ENCODE measurements around the gene ADAMTSL4.

DNA sequence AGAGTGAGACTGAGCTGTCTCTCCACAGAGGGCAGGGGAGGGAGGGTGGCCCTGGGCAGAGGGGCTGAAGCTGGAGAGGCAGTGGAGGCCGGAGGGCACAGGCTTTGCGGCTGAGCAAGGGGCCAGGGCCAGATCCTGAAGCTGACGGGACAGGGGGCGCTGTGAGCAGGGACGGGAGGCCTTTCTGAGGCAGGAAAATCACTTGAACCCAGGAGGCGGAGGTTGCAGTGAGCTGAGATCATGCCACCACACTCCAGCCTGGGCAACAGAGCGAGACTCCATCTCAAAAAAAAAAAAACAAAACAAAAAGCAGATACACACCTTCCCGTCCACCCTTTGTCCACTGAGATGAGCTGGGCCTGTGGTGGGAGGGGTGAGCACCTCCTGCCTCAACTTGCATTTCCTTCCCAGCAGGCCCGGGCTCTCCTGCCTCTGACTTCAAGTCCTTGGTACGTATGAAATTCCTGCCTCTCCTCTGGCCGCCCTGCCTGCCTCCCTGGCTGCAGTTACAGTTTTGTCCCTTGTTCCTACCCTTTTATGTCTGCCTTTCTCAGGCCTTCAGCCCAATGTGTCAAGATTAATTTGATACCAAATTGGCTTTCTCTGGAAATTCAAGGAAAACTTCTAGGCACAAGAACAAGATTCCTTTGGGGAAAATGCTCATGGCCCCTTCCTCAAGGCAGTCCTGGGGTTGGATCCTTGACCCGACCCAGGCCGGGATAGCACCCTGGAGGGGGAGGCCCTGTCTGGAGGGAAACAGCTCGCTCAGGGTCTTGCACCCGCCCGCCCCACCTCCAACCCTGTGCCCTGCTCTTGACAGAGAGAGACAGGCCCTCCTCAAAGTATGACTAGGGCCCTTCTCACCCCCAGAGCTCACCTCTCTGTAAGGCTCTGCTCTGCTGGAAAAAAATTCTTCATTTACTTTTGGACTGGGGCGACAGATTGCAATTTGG, 11.2 kb upstream of the ADAMTSL4 start:
- TF ChIP-seq, protein P1, sequence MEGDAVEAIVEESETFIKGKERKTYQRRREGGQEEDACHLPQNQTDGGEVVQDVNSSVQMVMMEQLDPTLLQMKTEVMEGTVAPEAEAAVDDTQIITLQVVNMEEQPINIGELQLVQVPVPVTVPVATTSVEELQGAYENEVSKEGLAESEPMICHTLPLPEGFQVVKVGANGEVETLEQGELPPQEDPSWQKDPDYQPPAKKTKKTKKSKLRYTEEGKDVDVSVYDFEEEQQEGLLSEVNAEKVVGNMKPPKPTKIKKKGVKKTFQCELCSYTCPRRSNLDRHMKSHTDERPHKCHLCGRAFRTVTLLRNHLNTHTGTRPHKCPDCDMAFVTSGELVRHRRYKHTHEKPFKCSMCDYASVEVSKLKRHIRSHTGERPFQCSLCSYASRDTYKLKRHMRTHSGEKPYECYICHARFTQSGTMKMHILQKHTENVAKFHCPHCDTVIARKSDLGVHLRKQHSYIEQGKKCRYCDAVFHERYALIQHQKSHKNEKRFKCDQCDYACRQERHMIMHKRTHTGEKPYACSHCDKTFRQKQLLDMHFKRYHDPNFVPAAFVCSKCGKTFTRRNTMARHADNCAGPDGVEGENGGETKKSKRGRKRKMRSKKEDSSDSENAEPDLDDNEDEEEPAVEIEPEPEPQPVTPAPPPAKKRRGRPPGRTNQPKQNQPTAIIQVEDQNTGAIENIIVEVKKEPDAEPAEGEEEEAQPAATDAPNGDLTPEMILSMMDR (IDR thresholded peaks at IDR 0.05): no peak
- TF ChIP-seq EP300 (IDR thresholded peaks at IDR 0.05) (no peak), POLR2A (IDR thresholded peaks at IDR 0.05) (no peak)

Measured in tibial nerve (tissue), 4 donors.